SK-N-SH (cell line): ENCODE measurements around the gene LPCAT1. TPM values are rescaled to one million over a fixed set of nuclear protein-coding genes. Genes with fewer than 3 reads are reported as not detected.

Source experiments
- CTCF ChIA-PET: fragments of 300-600, 350-600 bp; formaldehyde crosslinking; extraction: SDS; loops from one replicate; lab custom pipeline; 2021; lab: Yijun Ruan, JAX
- POLR2A ChIA-PET: fragments of 350-600 bp; sonication (Branson Sonifier 250); formaldehyde crosslinking; extraction: SDS; loops from one replicate; lab custom pipeline; 2020; ENCODE audit warnings: antibody characterized with exemption, inconsistent platforms; lab: Yijun Ruan, JAX
- DNase-seq: peaks from one replicate; pipeline ENCODE4 v3.0.0; 2012
- H2AFZ ChIP-seq: fragments of 200-600 bp; sonication (generic); 2 replicates; pipeline ENCODE4 v1.8.1; 2016; ENCODE audit warnings: antibody characterized with exemption, mild to moderate bottlenecking, low read depth
- H3F3A ChIP-seq: fragments of 200-600 bp; sonication (generic); replicated peaks from 2 replicates; pipeline ENCODE3; 2016; ENCODE audit warnings: antibody characterized with exemption, mild to moderate bottlenecking; ENCODE audit not compliant: insufficient read depth
- H3K27ac ChIP-seq, 2 experiments: fragments of 200-500 bp in 1 of 2; fragments of 200-600 bp in 1 of 2; sonication (Bioruptor generic) in 1 of 2; sonication (generic), shearing (Covaris generic) in 1 of 2; 2 replicates each; pipeline versions ENCODE4 v1.5.1 to v1.6.1; 2014 to 2016; ENCODE audit warnings: low read depth in 2 of 2, inconsistent platforms in 1 of 2, low read length in 1 of 2, mild to moderate bottlenecking in 1 of 2, mixed read lengths in 1 of 2
- H3K27me3 ChIP-seq: fragments of 200-600 bp; sonication (generic), shearing (Covaris generic); 2 replicates; pipeline ENCODE4 v1.6.1; 2016; ENCODE audit warnings: mixed run types; ENCODE audit not compliant: insufficient read depth
- H3K36me3 ChIP-seq, 2 experiments: fragments of 200-500 bp in 1 of 2; fragments of 200-600 bp in 1 of 2; sonication (Bioruptor generic) in 1 of 2; sonication (generic) in 1 of 2; replicated peaks in 1 of 2; 2 replicates each; pipeline versions ENCODE3 to v1.5.1; 2014 to 2016; ENCODE audit warnings: low read length in 1 of 2, mild to moderate bottlenecking in 1 of 2; ENCODE audit not compliant: insufficient read depth in 2 of 2, control insufficient read depth in 1 of 2
- H3K4me1 ChIP-seq, 2 experiments: fragments of 200-500 bp in 1 of 2; fragments of 200-600 bp in 1 of 2; sonication (Bioruptor generic) in 1 of 2; sonication (generic), shearing (Covaris generic) in 1 of 2; 2 replicates each; pipeline versions ENCODE4 v1.5.1 to v1.6.1; 2014 to 2016; ENCODE audit warnings: low read depth in 1 of 2, low read length in 1 of 2, mixed run types in 1 of 2; ENCODE audit not compliant: insufficient read depth in 2 of 2, control insufficient read depth in 1 of 2
- H3K4me2 ChIP-seq: fragments of 200-600 bp; sonication (generic), shearing (Covaris generic); 2 replicates; pipeline ENCODE4 v1.6.1; 2017; ENCODE audit warnings: mixed run types
- H3K4me3 ChIP-seq, 2 experiments: fragments of 200-500 bp in 1 of 2; fragments of 200-600 bp in 1 of 2; sonication (Bioruptor generic) in 1 of 2; sonication (generic), shearing (Covaris generic) in 1 of 2; 2 replicates each; pipeline versions ENCODE4 v1.5.1 to v1.8.1; 2014 to 2016; ENCODE audit warnings: low read depth in 2 of 2, inconsistent platforms in 1 of 2, low read length in 1 of 2, mild to moderate bottlenecking in 1 of 2, mixed read lengths in 1 of 2, moderate library complexity in 1 of 2
- H3K79me2 ChIP-seq: fragments of 200-600 bp; sonication (generic); 2 replicates; pipeline ENCODE4 v1.8.1; 2017; ENCODE audit warnings: mild to moderate bottlenecking; ENCODE audit not compliant: insufficient read depth
- H3K9ac ChIP-seq: fragments of 200-600 bp; sonication (generic); 2 replicates; pipeline ENCODE4 v1.6.1; 2017; ENCODE audit warnings: mixed run types
- H3K9me2 ChIP-seq: fragments of 200-600 bp; sonication (generic); 2 replicates; pipeline ENCODE4 v1.6.1; 2017; ENCODE audit warnings: mixed run types
- H3K9me3 ChIP-seq: fragments of 200-600 bp; sonication (generic); 2 replicates; pipeline ENCODE4 v1.6.1; 2017; ENCODE audit warnings: mixed run types, mild to moderate bottlenecking, moderate library complexity
- H4K20me1 ChIP-seq: fragments of 200-600 bp; sonication (generic); 2 replicates; pipeline ENCODE4 v1.6.1; 2017; ENCODE audit warnings: mild to moderate bottlenecking, mixed run types; ENCODE audit not compliant: insufficient read depth
- CTCF ChIP-seq: fragments of 200-600 bp; sonication (generic); IDR thresholded peaks from 2 replicates; pipeline ENCODE4 v1.6.1; 2017; ENCODE audit warnings: antibody characterized with exemption, mild to moderate bottlenecking, moderate library complexity
- FOXM1 ChIP-seq: IDR thresholded peaks from 2 replicates; pipeline ENCODE4 v1.4.0; 2012; ENCODE audit warnings: low read depth, mild to moderate bottlenecking
- IRF3 ChIP-seq: fragments of 150-350 bp; IDR thresholded peaks from 2 replicates; pipeline ENCODE4 v1.6.1; 2016; ENCODE audit warnings: mild to moderate bottlenecking, low read depth, low read length
- JUND ChIP-seq: IDR thresholded peaks from 2 replicates; pipeline ENCODE4 v1.4.0; 2012
- MAX ChIP-seq: IDR thresholded peaks from 2 replicates; pipeline ENCODE4 v1.4.0; 2012; ENCODE audit warnings: low read depth
- MEF2A ChIP-seq: IDR thresholded peaks from 2 replicates; pipeline ENCODE4 v1.4.0; 2012; ENCODE audit warnings: low read depth, borderline replicate concordance
- NFIC ChIP-seq: IDR thresholded peaks from 2 replicates; pipeline ENCODE4 v1.4.0; 2012; ENCODE audit warnings: borderline replicate concordance
- NRF1 ChIP-seq: IDR thresholded peaks from 2 replicates; pipeline ENCODE4 v1.6.1; 2012; ENCODE audit warnings: low read depth, mild to moderate bottlenecking, low read length
- PBX3 ChIP-seq: IDR thresholded peaks from 2 replicates; pipeline ENCODE4; 2012
- POLR2AphosphoS5 ChIP-seq: IDR thresholded peaks from 2 replicates; pipeline ENCODE4 v1.6.1; 2012; ENCODE audit warnings: low read depth, low read length
- RCOR1 ChIP-seq: fragments of 150-350 bp; IDR thresholded peaks from 2 replicates; pipeline ENCODE4 v1.6.1; 2017; ENCODE audit warnings: antibody characterized with exemption, low read length
- REST ChIP-seq: IDR thresholded peaks from 2 replicates; pipeline ENCODE4 v1.6.1; 2012; ENCODE audit warnings: mild to moderate bottlenecking, low read depth, low read length, moderate library complexity
- RXRA ChIP-seq: IDR thresholded peaks from 2 replicates; pipeline ENCODE4 v1.4.0; 2012; ENCODE audit warnings: low read depth, mild to moderate bottlenecking, borderline replicate concordance
- SMC3 ChIP-seq: IDR thresholded peaks from 2 replicates; pipeline ENCODE4 v1.6.1; 2012; ENCODE audit warnings: low read depth, low read length, improper control_type of control experiment
- TCF12 ChIP-seq: IDR thresholded peaks from 2 replicates; pipeline ENCODE4 v1.4.0; 2012
- USF2 ChIP-seq: fragments of 150-350 bp; IDR thresholded peaks from 2 replicates; pipeline ENCODE4 v1.6.1; 2017; ENCODE audit warnings: antibody characterized with exemption, low read length, low read depth, borderline replicate concordance
- ZBTB33 ChIP-seq: IDR thresholded peaks from 2 replicates; pipeline ENCODE4 v1.4.0; 2012; ENCODE audit warnings: low read depth, borderline replicate concordance
- WGBS: methylation state at CpG from one replicate; pipeline ENCODE4 v1.1.6; 2017; ENCODE audit warnings: low lambda C conversion rate; 5-methylcytosine and 5-hydroxymethylcytosine counted together
- polyA plus RNA-seq, 3 experiments: library from polyadenylated mRNA; depleted of rRNA; stranded (reverse); fragments of >200 nt; gene quantifications; 2 replicates each; pipeline ENCODE4 v1.2.3, GENCODE V29; 2012

LPCAT1 gene
- polyA plus RNA-seq, 1 of the 3 experiments (the other 2 are of a cell fraction), result 42.3 TPM

GRCh38 chr5:1551426-1552301 is 27.9 kb upstream of the LPCAT1 start:
- peaks cover 14% of the 10 kb centered on the region for H3K27me3 ChIP-seq
- no peak for DNase-seq
- H3K9me2 ChIP-seq, result no peaks in the 10 kb centered on the region
- WGBS, result 76% methylated on average over 25 of the region's 32 CpGs
- TF ChIP-seq TCF12, result no peak
- TF ChIP-seq NRF1, result no peak
- TF ChIP-seq ZBTB33, result no peak
- TF ChIP-seq NFIC, result no peak
- no peak for TF ChIP-seq REST
- no peak for TF ChIP-seq MEF2A
- TF ChIP-seq RXRA, result no peak
- TF ChIP-seq PBX3, result no peak
- TF ChIP-seq POLR2AphosphoS5, result no peak
- TF ChIP-seq FOXM1, result no peak
- TF ChIP-seq SMC3, result no peak
- no peak for TF ChIP-seq USF2
- TF ChIP-seq JUND, result no peak
- no peak for TF ChIP-seq MAX
- no peak for TF ChIP-seq IRF3
- TF ChIP-seq RCOR1, result no peak
- TF ChIP-seq CTCF, result no peak
- no peak overlapping the region for H2AFZ ChIP-seq
- no peaks in the 10 kb centered on the region for H3K36me3 ChIP-seq
- no peaks in the 10 kb centered on the region for H4K20me1 ChIP-seq
- H3K4me3 ChIP-seq, result no peak overlapping the region
- H3F3A ChIP-seq, result no peaks in the 10 kb centered on the region
- H3K79me2 ChIP-seq, result no peaks in the 10 kb centered on the region
- ChIA-PET CTCF (no interaction called here), POLR2A (no interaction called here)
- H3K9me3 ChIP-seq, result no peaks in the 10 kb centered on the region
- H3K9ac ChIP-seq, result no peak overlapping the region
- peaks cover 0 to 2% of the 10 kb centered on the region in 2 experiments; a peak in 1 of 4 replicates for H3K4me1 ChIP-seq
- H3K4me2 ChIP-seq, result no peak overlapping the region
- H3K27ac ChIP-seq, result no peak overlapping the region
